ENCODE data around the gene NTF4.

GRCh38 chr19:49094505-49095482, 30.2 kb upstream of the NTF4 start:
- no peak for TF ChIP-seq CTCF (conservative IDR thresholded peaks at IDR 0.05)
- TF ChIP-seq ZFX (IDR thresholded peaks at IDR 0.05) = no peak

Data from C4-2B (cell line).